GM08714 (cell line): ENCODE results near the gene CLDN7.

Experiments
- H3K4me3 ChIP-seq: fragments of 200-500 bp; sonication (Bioruptor generic); 2 replicates; pipeline ENCODE4 v1.5.1; 2014; ENCODE audit warnings: mild to moderate bottlenecking, low read length, inconsistent platforms
- ZNF274 ChIP-seq: IDR thresholded peaks from 2 replicates; pipeline ENCODE4 v1.6.1; 2012; ENCODE audit warnings: mild to moderate bottlenecking, low read depth, low read length

Gene CLDN7

DNA sequence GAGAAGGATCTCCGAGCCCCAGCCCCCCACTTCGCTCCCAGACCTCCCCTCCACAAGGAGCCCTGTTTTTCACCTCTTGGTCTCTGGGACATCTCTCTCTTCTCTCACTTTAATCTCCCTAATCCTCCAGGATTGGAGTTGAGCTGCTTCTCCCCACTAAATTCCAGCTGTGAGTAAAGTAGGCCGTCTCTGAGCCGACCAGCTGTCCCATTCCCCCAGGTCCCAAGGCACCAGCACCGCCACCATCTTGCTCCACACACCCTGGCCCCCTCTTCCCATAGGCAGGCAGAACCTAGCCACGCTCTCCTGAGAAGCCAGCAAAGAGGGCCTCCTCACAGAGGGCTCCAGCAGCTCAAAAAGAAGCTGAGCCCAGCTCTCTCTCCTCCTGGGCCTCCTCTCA, 43.5 kb downstream of the CLDN7 start:
- TF ChIP-seq ZNF274: no peak
- H3K4me3 ChIP-seq: no peak overlapping the region

DNA sequence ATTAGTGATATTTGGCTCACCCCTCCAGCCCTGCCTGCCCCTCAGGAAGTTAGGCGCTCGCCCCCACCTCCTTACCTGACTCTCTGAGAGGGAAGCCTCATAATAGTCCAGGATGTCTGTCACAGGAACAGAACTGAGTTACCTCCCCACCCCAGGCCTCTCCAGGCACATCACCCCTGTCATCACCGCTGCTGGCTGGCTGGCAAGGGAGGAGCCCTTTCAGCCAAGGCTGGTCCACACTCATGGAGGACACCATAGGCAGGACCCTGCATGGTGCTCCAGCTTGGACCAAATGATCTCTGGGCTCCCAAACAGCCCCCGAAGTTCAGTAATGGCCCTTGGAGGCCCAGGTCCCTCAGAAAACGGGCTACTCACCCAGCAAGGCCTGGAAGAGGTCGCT, 44.1 kb downstream of the CLDN7 start:
- H3K4me3 ChIP-seq: no peak overlapping the region
- TF ChIP-seq ZNF274: no peak

DNA sequence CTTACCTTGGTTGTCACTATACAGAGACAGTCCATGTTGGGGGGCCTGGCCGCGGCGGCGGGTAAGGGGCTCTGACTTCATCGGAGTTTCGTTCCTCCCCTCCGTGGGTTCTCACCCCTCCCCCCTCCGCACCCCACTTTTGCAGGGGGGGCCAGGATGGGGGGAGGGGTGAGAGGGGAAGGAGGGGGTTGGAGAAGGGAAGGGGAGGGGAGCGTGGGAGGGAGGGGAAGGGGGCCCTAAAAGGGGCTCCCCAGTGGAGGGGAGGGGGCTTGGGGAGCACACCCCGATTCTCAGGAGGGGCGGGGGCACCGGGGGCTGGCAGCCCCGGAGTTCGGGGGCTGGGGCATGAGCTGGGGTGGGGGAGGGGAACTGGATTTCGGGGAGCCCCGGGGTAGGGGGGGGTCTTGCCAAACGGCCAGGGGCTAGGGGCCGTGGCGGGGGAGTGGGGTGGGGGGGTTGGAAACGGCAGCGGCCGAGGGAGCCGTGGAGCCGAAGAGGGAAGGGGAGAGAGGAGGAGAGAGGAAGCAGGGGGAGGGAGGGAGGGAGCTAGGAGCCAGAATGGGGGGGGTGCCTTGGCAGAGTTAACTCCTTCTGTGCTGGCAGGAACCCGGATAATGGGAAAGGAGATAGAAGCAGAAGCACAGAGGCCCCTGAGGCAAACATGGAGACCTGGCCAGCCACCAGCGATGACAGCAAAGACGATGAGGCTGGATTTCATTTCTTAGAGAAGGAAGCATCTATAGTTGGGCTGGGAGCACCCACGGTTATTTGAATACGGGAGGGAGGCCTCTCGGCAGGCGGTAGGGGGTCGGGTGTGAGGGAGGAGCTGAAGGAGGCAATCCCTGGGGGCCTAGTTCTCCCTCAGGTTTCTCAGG, 44.9 kb downstream of the CLDN7 start:
- H3K4me3 ChIP-seq: peak overlapping the region; percentile 40
- TF ChIP-seq ZNF274: no peak

DNA sequence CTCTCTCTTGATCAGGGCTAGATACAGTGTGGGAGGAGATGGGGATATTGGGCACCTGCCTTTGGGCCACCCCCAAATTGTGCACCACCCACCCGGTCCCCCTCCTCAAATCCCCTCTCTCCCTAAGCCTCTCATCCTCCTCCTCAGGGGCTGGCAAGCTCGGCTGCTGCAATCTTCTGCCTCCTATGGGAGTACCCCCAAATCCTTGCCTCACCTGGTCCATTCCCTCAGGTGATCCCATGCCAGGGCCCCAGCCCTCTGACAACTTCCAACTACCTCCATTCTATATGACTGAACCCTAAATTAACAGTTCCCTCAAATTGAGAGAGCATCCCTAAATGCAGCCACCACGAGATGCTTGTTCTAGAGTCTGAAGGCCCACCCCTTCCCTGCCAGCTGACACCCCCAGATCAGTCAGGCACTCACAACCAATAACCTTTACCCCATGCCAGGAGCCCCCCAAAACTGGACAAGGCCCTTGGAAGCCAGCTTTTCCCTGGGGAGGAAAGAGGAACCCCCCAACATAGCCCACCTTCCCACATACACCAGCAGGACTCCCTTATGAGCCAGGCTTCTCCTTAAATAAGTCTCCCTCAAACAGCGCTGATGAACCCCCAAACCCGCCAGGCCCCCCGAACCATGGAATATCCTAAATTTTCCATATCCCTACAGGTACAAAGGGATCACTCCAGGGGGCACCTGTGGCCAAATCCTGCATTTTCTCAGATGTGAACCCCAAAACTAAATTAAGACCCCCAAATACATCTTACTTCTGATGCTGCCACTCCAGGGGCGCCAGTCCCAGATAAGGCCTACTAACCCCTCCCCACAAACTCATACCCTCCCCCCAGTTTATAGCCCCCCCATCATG, 45.8 kb downstream of the CLDN7 start:
- peak overlapping the region; percentile 40 for H3K4me3 ChIP-seq
- no peak for TF ChIP-seq ZNF274

DNA sequence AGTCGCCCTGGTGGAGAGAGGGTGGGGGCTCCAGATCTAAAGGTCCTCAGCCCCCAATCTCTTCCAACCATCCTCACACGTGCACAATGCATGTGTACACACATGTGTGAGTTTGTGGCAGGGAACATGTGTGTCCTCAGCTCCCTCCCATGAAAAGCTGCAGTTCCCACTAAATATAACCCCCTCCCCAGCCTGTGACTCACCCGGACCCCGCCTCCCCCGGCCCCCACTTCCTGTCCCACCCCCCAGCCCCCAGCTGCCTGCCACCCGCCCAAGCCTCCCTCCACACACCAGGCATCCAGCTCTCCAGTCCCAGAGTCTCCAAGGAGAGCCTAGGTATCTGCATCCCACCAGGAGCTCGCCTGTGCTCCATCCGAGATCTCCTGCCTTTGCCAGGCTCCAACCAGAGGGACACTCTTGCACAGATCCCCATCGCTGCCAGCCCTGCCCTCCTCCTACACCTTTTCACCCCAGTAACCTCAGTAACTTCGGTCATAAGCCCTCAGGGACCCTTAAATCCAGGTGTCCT, 46.6 kb downstream of the CLDN7 start:
- TF ChIP-seq ZNF274: no peak
- no peak overlapping the region for H3K4me3 ChIP-seq

DNA sequence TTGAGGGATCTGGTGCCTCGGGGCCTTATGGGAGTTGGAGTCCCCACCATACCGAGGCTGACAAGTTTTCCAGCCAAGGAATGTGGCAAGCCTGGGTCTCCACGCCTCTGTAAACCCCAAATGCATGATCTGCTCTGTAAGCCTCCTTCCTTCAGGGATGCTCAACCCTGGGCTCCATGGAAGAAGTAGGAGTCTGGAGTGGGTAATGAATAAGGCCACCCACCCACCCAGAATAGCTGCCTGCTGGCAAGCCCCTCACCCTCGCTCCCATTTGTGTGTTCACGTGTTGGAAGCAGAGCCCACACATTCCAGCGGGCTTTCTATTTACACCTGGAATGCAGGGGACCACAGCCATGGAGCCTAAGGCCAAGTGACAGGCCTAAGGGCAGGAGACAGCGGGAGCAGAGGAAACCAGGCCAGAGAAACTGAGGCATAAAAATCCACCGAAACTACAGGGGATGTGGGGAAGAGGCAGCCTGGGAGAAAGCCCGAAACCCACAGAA, 47.1 kb downstream of the CLDN7 start:
- H3K4me3 ChIP-seq: no peak overlapping the region; the same call in 1 of the 2 replicates
- TF ChIP-seq ZNF274: no peak

DNA sequence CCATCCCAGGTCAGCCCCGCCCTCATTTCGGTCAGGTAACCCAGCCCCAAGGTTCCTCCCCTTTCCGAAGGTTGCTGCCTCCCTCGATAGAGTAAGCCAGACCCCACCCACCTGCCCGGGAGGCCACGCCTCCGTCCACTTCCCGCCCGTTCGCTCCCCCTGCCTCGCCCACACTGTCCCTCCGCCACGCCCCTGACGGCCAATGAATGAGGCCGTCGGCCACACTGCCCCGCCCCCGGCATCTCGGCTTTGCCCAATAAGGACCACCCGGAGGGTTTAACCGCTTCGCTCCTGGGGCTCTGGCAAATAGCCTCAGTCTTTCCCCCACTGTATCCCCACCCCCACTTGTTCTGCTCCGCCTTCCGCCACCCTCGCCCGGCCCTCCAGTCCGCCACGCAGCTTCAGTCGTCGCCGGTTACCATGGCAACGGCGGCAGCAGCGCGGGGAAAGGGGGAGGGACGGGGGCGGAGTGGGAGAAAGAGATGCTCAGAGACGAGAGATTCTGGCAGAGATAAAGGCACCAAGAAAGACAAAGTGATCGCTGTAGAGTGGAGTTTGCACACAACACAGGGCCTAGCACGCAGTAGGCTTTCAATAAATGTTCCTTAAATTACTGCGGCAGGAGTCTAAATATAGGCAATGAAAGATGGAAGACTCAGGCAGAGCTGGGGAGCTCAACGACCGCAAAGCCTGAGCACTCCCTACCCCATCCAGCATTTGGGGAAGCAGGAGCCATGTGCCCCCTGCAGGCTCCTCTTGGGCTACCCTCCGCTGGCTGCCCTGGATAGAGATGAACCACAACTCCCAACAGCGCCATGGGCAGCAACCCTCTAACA, 47.8 kb downstream of the CLDN7 start:
- H3K4me3 ChIP-seq: peak overlapping the region; percentile 50; the same call in 1 of the 2 replicates
- TF ChIP-seq ZNF274: no peak

DNA sequence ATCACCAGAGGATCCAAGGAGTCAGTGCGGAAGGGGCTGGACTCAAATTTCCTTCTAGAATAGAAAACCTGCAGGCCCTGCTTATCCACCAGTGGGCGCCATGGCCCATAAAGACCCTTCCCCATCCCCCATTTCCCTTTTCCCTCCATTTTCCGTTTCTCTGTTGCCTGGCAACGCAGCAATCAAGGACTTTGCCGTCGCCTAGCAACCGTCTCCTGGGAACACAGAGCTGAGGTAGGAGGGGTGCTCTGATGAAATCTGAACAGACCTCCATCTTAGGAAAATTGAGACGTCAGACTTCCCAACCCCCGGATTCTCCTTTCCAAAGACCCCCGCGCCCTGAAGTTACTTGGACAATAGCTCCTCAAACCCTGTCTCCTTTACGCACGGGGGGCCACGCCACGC, 48.4 kb downstream of the CLDN7 start:
- no peak for TF ChIP-seq ZNF274
- H3K4me3 ChIP-seq: peak overlapping the region; percentile 38; the same call in 1 of the 2 replicates

DNA sequence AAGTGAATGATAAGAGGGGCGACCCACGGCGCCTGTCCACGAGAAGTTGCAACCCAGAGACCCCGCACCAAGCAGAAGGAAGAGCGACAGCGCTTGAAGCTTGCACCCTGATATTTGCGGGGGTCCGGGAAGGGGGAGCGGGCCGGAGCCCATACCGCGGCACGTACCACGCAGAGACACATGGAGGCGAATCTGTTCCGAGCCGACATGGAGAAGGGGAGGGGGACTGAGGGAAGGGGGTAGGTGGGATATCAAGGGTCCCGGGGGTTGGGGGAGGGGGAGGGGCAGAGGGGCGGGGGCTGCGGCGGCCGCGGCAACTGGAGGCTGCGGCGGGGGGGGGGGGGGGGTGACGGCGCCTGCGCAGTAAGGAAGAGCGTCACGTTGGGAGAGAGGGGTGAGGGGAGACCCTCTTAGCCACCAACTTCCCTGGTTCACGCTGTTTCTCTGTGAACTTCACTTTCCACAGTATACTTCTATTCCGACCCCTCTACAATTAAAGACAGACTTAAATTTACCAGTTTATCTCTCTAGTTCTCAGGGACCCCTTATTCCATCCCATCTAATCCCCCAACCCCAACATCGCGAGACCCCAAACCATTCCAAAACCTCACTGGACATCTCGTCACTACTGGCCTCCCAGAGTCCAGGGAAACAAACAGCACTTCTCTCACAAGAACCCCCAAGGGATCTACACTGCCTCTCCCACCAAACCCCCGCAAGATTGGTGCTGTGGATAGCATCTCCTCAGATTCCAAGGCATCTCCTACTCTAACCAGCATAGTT, 50.6 kb downstream of the CLDN7 start:
- no peak overlapping the region for H3K4me3 ChIP-seq
- TF ChIP-seq ZNF274: no peak
